Esophagus mucosa (tissue), 1 donor: ENCODE results near the gene CBLB. TPM values are rescaled to one million over a fixed set of nuclear protein-coding genes. Genes with fewer than 3 reads are reported as not detected.

Experiments used
- ATAC-seq: fragments of 200-7000 bp; cut with Tn5 transposase; one replicate; pipeline ENCODE4 v1.9.1; 2020
- total RNA-seq: library from RNA; stranded (reverse); gene quantifications from one replicate; pipeline ENCODE4 v1.2.4, GENCODE V29; 2023
- donor health status: DM: yes; HTN: yes; CAD: no.

The CBLB gene
- total RNA-seq, 1 donor from 2014 or later: 11.0 TPM

GRCh38 chr3:105679951-105680350 is 188.9 kb downstream of the CBLB start:
- ATAC-seq: no peak

GRCh38 chr3:105678017-105678416 is 190.8 kb downstream of the CBLB start:
- no peak for ATAC-seq

- ATAC-seq: no peak
Measured at GRCh38 chr3:105676621-105677300, 192.1 kb downstream of the CBLB start.

- ATAC-seq: no peak
Measured at GRCh38 chr3:105674437-105675065, 194.3 kb downstream of the CBLB start.

GRCh38 chr3:105672996-105673395 is 195.8 kb downstream of the CBLB start:
- no peak for ATAC-seq

- no peak for ATAC-seq
Measured at GRCh38 chr3:105662306-105662705, 206.5 kb downstream of the CBLB start.

GRCh38 chr3:105661461-105661860 is 207.4 kb downstream of the CBLB start:
- ATAC-seq: no peak

GRCh38 chr3:105656651-105657504 is 211.9 kb downstream of the CBLB start:
- no peak for ATAC-seq

GRCh38 chr3:105653868-105654267 is 214.9 kb downstream of the CBLB start:
- no peak for ATAC-seq

GRCh38 chr3:105653166-105653565 is 215.6 kb downstream of the CBLB start:
- ATAC-seq: no peak

GRCh38 chr3:105649480-105649879 is 219.3 kb downstream of the CBLB start:
- no peak for ATAC-seq

GRCh38 chr3:105647047-105647446 is 221.8 kb downstream of the CBLB start:
- peak; percentile 56 for ATAC-seq

- ATAC-seq: no peak
Measured at GRCh38 chr3:105639131-105639530, 229.7 kb downstream of the CBLB start.

GRCh38 chr3:105634708-105635107 is 234.1 kb downstream of the CBLB start:
- ATAC-seq: no peak

- ATAC-seq: no peak
Measured at GRCh38 chr3:105629718-105630117, 239.1 kb downstream of the CBLB start.

GRCh38 chr3:105626739-105627138 is 242.1 kb downstream of the CBLB start:
- ATAC-seq: no peak

- no peak for ATAC-seq
Measured at GRCh38 chr3:105622169-105622568, 246.6 kb downstream of the CBLB start.

GRCh38 chr3:105620236-105620635 is 248.6 kb downstream of the CBLB start:
- no peak for ATAC-seq

- ATAC-seq: no peak
Measured at GRCh38 chr3:105619651-105620050, 249.2 kb downstream of the CBLB start.

GRCh38 chr3:105618556-105618955 is 250.3 kb downstream of the CBLB start:
- no peak for ATAC-seq

GRCh38 chr3:105616374-105617121 is 252.3 kb downstream of the CBLB start:
- ATAC-seq: no peak

- no peak for ATAC-seq
Measured at GRCh38 chr3:105615814-105616213, 253.0 kb downstream of the CBLB start.
